GM19035 (cell line): ENCODE data around the gene SHROOM3.
"Not testable (repeated sequence)": the region's sequence is repeated elsewhere in the genome, so short reads cannot be mapped to it uniquely, and the experiment has no call there.

ENCODE experiments used
- ATAC-seq: cut with Tn5 transposase; IDR thresholded peaks from one replicate; pipeline ENCODE4 v1.9.1; 2021; ENCODE audit not compliant: unreplicated experiment

SHROOM3 gene

GRCh38 chr4:76714226-76714625, 279.2 kb downstream of the SHROOM3 start:
- no peak for ATAC-seq

DNA sequence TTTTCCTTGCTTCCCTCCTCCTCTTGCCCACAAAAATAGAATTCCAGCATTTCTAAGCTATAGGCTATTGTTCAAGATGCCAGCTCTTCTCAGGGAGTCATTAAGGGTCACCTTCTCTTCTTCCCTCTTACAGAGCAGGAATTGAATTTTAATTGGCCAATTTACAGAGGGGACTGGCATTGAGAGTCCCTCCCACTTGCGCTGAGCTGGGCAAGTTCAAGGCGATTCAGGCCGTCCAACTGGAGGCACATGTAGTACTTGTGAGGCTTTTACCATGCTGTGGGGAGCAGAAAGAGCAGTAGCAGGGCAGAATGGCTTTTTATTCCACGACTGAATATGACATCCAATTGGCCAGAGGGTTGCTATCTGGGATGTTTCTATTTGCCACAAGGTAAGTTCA, 281.0 kb downstream of the SHROOM3 start:
- ATAC-seq = no peak

GRCh38 chr4:76716658-76717057, 281.6 kb downstream of the SHROOM3 start:
- no peak for ATAC-seq

GRCh38 chr4:76717431-76717830, 282.4 kb downstream of the SHROOM3 start:
- no peak for ATAC-seq

- no peak for ATAC-seq
Observed at GRCh38 chr4:76718021-76718420, 283.0 kb downstream of the SHROOM3 start.

DNA sequence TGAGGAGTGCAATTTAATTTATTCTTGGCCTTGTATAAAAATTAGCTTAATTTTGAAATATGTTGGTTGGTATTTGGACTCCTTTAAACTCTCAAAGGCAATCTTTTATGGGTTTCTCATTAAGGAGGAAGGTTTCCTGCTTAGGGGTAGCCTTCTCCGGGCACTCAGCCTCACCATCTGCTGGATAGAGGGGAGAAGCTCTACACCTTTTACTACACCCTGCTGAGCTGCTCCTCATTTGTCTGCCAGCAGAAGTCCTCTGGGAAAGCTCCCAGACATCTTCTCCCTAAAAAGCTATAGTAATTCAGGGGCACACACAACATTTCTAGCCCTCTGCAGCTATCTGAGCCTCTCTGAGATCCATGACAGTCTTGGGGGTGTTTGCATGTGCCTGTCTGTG, 283.8 kb downstream of the SHROOM3 start:
- ATAC-seq = no peak

- no peak for ATAC-seq
Observed at GRCh38 chr4:76720121-76720520, 285.1 kb downstream of the SHROOM3 start.

DNA sequence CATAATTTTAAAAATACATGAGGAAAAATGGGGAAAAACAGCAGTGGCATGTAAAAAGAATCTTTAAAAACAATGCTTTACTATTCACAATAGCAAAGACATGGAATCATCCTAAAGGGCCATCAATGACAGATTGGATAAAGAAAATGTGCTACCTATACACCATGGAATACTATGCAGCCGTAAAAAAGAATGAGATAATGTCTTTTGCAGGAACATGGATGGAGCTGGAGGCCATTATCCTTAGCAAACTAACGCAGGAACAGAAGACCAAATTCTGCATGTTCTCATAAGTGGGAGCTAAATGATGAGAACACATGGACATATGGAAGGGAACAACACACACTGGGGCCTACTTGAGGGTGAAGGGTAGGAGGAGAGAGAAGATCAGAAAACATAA, 287.1 kb downstream of the SHROOM3 start:
- not testable (repeated sequence) for ATAC-seq

DNA sequence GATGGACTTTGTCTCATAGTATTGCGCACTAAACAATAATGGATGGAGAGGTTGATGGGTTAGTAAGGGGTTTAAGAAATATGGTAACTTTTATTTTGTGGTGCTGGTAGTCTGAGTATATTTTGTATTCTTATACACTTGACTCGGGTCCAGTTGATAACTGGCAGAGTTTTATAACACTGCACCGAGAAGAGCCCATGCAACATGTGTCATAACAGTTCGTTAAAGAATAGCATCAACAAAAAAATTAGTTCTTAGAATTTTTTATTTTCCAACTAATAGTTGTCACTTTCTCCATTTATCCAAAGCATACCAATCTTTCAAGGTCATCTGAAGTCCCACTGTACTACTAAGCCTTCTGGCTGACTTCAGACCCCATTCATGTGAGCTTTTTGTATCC, 287.8 kb downstream of the SHROOM3 start:
- ATAC-seq = no peak

GRCh38 chr4:76723373-76723772, 288.3 kb downstream of the SHROOM3 start:
- ATAC-seq = no peak

DNA sequence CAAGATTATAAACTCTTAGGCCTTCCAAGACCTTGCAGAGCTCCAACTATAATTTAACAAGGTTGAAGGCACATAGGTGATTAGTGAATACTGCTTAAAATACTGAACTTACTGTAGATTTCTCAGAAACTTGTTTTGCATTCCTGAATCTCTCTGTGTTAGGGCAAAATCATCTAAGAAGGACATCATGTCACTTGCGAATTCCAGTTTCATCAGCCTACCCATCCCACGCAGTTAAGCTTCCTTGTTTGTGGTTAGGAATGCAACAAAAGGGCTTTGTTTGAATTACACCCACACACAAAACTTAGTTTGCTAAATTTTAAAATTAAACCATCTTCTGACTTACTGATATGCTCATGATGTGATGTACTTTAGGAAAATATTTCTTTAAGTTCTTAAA, 288.9 kb downstream of the SHROOM3 start:
- ATAC-seq = no peak

GRCh38 chr4:76725039-76725438, 290.0 kb downstream of the SHROOM3 start:
- no peak for ATAC-seq

GRCh38 chr4:76726176-76726575, 291.1 kb downstream of the SHROOM3 start:
- ATAC-seq = no peak

- ATAC-seq = no peak
Observed at GRCh38 chr4:76726631-76727030, 291.6 kb downstream of the SHROOM3 start.

GRCh38 chr4:76727934-76728333, 292.9 kb downstream of the SHROOM3 start:
- not testable (repeated sequence) for ATAC-seq

GRCh38 chr4:76729460-76729859, 294.4 kb downstream of the SHROOM3 start:
- ATAC-seq = peak; percentile 65

- ATAC-seq = no peak
Observed at GRCh38 chr4:76729980-76730379, 295.0 kb downstream of the SHROOM3 start.

DNA sequence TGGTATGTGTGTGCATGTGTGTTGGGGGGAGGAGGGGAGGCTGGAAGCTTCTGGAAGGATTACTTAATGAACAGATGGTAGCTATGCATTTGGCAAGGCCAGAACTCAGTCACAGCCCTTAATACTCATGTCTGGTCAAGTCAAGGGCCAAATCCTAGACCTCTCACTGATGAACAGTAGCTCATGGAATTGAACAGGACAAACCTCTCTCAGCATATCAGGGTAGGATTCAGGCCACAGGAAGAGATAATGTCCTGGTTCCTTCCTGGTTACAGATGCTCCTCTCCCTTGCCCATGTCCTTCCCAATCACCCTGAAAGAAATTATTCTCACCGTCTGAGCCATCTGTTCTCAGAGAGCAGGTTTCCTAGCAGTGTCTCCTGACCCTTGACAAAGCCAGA, 297.2 kb downstream of the SHROOM3 start:
- no peak for ATAC-seq

DNA sequence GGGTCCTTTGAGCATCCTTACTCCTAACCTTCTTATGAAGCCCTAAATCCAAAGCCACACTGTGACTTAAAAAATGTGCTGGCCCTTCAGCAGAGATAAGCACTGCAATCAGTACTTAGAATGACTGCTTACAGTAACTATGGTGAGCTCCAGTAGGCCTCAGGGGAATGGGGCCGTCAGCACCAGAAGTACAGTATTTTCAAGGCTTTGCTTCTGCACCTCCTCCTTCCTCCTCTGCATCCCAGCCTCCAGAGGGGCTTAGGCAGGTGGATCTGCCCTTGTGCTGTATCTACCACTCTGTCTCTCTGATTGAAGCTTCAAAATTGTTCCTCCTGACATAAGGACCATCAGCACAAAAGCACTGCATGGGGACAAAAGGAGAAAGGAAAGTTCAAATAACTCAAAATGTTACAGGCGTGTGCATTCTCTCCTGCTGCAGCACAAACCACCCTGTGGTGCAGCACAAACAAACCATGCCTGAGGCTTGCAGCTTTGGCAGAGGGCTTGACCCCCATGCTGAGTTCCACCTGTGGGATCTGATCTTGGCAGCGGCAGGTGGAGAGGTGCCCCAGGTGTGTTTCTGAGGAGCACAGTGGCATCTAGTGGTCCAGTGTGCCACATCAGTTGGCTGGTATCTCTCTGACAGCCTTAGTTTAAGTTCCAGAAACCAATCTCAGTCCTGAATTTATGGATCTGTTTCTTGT, 298.2 kb downstream of the SHROOM3 start:
- ATAC-seq = no peak

GRCh38 chr4:76736414-76736813, 301.4 kb downstream of the SHROOM3 start:
- ATAC-seq = no peak

DNA sequence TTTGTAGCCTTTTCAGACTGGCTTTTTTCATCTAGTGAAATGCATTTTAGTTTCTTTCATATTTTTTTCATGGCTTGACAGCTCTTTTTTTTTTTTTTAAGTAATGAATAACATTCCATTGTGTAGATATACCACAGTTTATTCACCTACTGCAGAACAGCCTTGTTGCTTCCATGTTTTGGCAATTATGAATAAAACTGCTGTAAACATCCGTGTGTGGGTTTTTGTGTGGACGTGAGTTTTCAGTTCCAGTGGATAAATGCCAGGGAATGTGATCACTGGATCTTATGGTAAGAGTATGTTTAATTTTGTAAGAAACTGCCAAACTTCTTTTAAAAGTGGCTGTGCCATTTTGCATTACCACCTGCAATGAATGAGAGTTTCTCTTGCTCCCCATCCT, 302.2 kb downstream of the SHROOM3 start:
- no peak for ATAC-seq

DNA sequence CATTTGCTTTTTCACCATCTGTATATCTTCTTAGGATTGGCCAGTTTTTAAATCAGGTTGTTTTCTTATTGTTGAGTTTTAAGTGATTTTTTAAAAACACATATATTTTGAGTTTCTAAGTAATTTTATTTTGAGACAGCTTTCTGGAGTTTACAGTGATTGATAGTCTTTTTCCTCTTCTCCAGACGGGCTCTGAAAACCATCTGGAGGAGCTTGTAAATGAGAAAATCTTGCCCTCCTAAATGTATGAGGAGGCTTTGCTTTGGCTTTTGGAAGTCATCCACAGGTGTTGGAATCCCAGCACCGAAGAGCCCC, 302.7 kb downstream of the SHROOM3 start:
- no peak for ATAC-seq

- ATAC-seq = no peak
Observed at GRCh38 chr4:76738086-76738931, 303.3 kb downstream of the SHROOM3 start.
